Panc1 (cell line): ENCODE results near the gene CCBE1. TPM values are rescaled to one million over a fixed set of nuclear protein-coding genes. Genes with fewer than 3 reads are reported as not detected.

ENCODE experiments used
- ATAC-seq: fragments of 200-7000 bp; cut with Tn5 transposase; 2 replicates; pipeline ENCODE4 v1.9.1; 2020; ENCODE audit warnings: mild to moderate bottlenecking, moderate library complexity
- BruUV-seq: library from RNA; stranded (reverse); fragments of 400-500 nt; replicated peaks from 2 replicates; lab custom pipeline; 2021; lab: Mats Ljungman, UMichigan
- CTCF ChIA-PET: fragments of 300-600 bp; sonication (Branson Sonifier 250); formaldehyde crosslinking; loops from one replicate; lab custom pipeline; 2022; ENCODE audit warnings: antibody characterized with exemption; lab: Charles Lee
- POLR2A ChIA-PET: fragments of 300-600 bp; sonication (Branson Sonifier 250); formaldehyde crosslinking; loops from one replicate; lab custom pipeline; 2022; ENCODE audit warnings: antibody characterized with exemption; lab: Charles Lee
- DNase-seq: peaks from one replicate; pipeline ENCODE4 v3.0.0-alpha.2; 2010; ENCODE audit warnings: low read depth, low spot score
- H3K27ac ChIP-seq: 2 replicates; pipeline ENCODE4 v1.5.1; 2011; ENCODE audit warnings: mild to moderate bottlenecking, low read length, inconsistent platforms
- H3K27me3 ChIP-seq: fragments of 200-500 bp; sonication (Bioruptor generic); 2 replicates; pipeline ENCODE4 v1.6.0; 2014; ENCODE audit warnings: low read length, inconsistent platforms; ENCODE audit not compliant: control insufficient read depth, insufficient read depth
- H3K36me3 ChIP-seq: fragments of 200-500 bp; sonication (Bioruptor generic); 2 replicates; pipeline ENCODE4 v1.5.1; 2014; ENCODE audit warnings: inconsistent platforms, mild to moderate bottlenecking, low read length, moderate library complexity; ENCODE audit not compliant: control insufficient read depth, insufficient read depth
- H3K4me1 ChIP-seq: 2 replicates; pipeline ENCODE4 v1.5.1; 2011; ENCODE audit warnings: inconsistent platforms, mild to moderate bottlenecking, low read length, moderate library complexity; ENCODE audit not compliant: control insufficient read depth, insufficient read depth
- H3K4me3 ChIP-seq, 2 experiments: 2 replicates each; pipeline ENCODE4 v1.5.1; 2011 to 2012; ENCODE audit warnings: low read depth in 2 of 2, low read length in 2 of 2, mild to moderate bottlenecking in 2 of 2, inconsistent platforms in 1 of 2, moderate library complexity in 1 of 2
- H3K9me3 ChIP-seq: fragments of 200-500 bp; sonication (Bioruptor generic); 2 replicates; pipeline ENCODE4 v1.5.1; 2014; ENCODE audit warnings: low read depth, mild to moderate bottlenecking, inconsistent platforms, low read length, moderate library complexity; ENCODE audit not compliant: control insufficient read depth, insufficient read depth
- CTCF ChIP-seq: fragments of 450-650 bp; IDR thresholded peaks from 2 replicates; pipeline ENCODE4 v1.5.1; 2017; ENCODE audit warnings: mild to moderate bottlenecking
- POLR2AphosphoS5 ChIP-seq: IDR thresholded peaks from 2 replicates; pipeline ENCODE4 v1.6.1; 2012; ENCODE audit warnings: mild to moderate bottlenecking, low read depth, low read length, moderate library complexity
- REST ChIP-seq, 2 experiments: IDR thresholded peaks; 2 replicates each; pipeline ENCODE4 v1.6.1; 2011 to 2012; ENCODE audit warnings: low read depth in 2 of 2, control low read depth in 1 of 2, low read length in 1 of 2, mild to moderate bottlenecking in 1 of 2, moderate library complexity in 1 of 2; ENCODE audit not compliant: insufficient read depth in 1 of 2
- SIN3A ChIP-seq: IDR thresholded peaks from 2 replicates; pipeline ENCODE4 v1.6.1; 2012; ENCODE audit warnings: low read depth, mild to moderate bottlenecking, low read length, moderate library complexity, borderline replicate concordance; ENCODE audit not compliant: insufficient read depth
- TCF7L2 ChIP-seq: IDR thresholded peaks from 2 replicates; pipeline ENCODE4 v1.6.1; 2011; ENCODE audit warnings: mild to moderate bottlenecking, low read depth, low read length, inconsistent platforms
- in situ Hi-C: cut with HindIII; loops from 2 replicates; pipeline ENCODE4 v1.10.0; 2016; ENCODE audit warnings: low sequenced_read_pairs, low pct_unique_long_range_greater_than_20kb
- intact Hi-C: fragments of 100-400 bp; cut with micrococcal nuclease; formaldehyde crosslinking; loops from one replicate; pipeline ENCODE4 v1.10.0; 2022; ENCODE audit not compliant: unreplicated experiment
- total RNA-seq: library from RNA; stranded (reverse); gene quantifications from one replicate; pipeline ENCODE4 v1.2.1, GENCODE V29; 2021; ENCODE audit not compliant: unreplicated experiment

The CCBE1 gene
- total RNA-seq, 1 experiment from 2014 or later: 0.13 TPM

- Histone ChIP-seq H3K4me3 (no peak overlapping the region), H3K27me3 (no peaks in the 10 kb centered on the region), H3K36me3 (no peaks in the 10 kb centered on the region), H3K9me3 (no peaks in the 10 kb centered on the region), H3K27ac (no peak overlapping the region), H3K4me1 (no peaks in the 10 kb centered on the region)
- CTCF ChIA-PET: no interaction called here
- TF ChIP-seq CTCF (no peak), TCF7L2 (no peak), REST (IDR thresholded peaks at IDR 0.05; ENCODE audit: insufficient read depth in 1 of 2, low read depth in 2 of 2, low read length in 1 of 2) (no peak), SIN3A (no peak)
- BruUV-seq: no TSS peak
- intact Hi-C loops: no loop called here
- in situ Hi-C loops: no loop called here
- DNase-seq (no peak), ATAC-seq (no peak)
- POLR2A ChIA-PET: no interaction called here
Observed at GRCh38 chr18:59700535-59700967, 3.3 kb upstream of the CCBE1 start.

DNA sequence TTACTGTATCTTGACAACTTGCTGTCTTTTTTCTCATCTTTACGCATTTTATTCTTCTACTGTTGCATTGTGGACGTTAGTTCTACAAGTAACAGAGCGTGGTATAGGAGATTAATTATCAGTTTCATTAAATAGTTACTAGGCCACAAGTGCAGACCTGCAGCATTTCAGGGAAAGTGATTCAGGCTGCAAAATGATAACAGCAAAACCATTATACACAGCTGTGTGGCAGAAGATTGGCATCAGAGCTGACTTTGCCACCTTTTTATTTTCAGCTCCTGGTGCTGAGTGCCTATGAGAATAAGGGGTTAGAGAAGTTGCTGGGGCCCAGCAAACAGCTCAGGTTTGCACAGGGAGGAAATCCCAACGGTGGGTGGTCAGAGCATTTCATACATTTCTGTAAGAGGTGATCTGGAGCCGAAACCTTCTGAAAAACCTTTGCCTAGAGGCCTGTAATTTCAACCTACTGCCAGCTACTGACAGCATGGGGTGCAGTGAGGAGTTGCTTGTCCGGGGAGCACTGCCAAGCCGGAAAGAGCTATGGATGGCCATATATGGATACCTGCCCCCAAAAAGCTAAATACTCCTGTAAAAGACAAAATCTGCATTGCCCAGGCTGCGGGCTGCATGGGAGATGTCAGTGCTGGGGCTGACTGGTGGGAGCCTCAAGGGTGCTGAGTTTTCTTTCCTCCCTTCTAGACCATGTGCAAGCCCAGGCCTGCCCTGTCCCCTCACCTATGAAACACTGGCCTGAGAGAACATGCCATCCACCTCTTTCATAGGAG lies 2.7 kb upstream of the CCBE1 start:
- Histone ChIP-seq H3K4me3 (no peak overlapping the region), H3K9me3 (no peaks in the 10 kb centered on the region), H3K27me3 (no peaks in the 10 kb centered on the region), H3K4me1 (no peaks in the 10 kb centered on the region), H3K36me3 (no peaks in the 10 kb centered on the region), H3K27ac (no peak overlapping the region)
- in situ Hi-C loops (no loop called here), intact Hi-C loops (no loop called here)
- no peak for TF ChIP-seq SIN3A
- no peak for TF ChIP-seq TCF7L2
- TF ChIP-seq REST (IDR thresholded peaks at IDR 0.05; ENCODE audit: insufficient read depth in 1 of 2, low read depth in 2 of 2, low read length in 1 of 2): no peak
- no peak for TF ChIP-seq POLR2AphosphoS5
- no peak for TF ChIP-seq CTCF
- POLR2A ChIA-PET: no interaction called here
- ATAC-seq (no peak), DNase-seq (no peak)
- CTCF ChIA-PET: no interaction called here
- no TSS peak for BruUV-seq
